H1 (cell line): ENCODE data around the gene DIO3. TPM values are rescaled to one million over a fixed set of nuclear protein-coding genes. Genes with fewer than 3 reads are reported as not detected.

Experiments used
- CTCF ChIA-PET: fragments of 300-600 bp; sonication (Branson Sonifier 250); formaldehyde crosslinking; loops from one replicate; lab custom pipeline; 2021; ENCODE audit not compliant: partially characterized antibody; lab: Charles Lee
- POLR2A ChIA-PET: fragments of 300-600 bp; sonication (Branson Sonifier 250); formaldehyde crosslinking; loops from one replicate; lab custom pipeline; 2021; ENCODE audit warnings: inconsistent platforms; ENCODE audit not compliant: partially characterized antibody; lab: Charles Lee
- DNase-seq, 2 experiments: peaks; one replicate each; pipeline versions ENCODE4 v3.0.0 to v3.0.0-alpha.2; 2010 to 2022; ENCODE audit warnings: low spot score in 2 of 2, low read depth in 1 of 2, mixed read lengths in 1 of 2
- FAIRE-seq: peaks from 2 replicates; lab custom pipeline; 2011; peaks lifted over from hg19 to GRCh38; lab: Jason Lieb, UNC
- H2AFZ ChIP-seq: 2 replicates; pipeline ENCODE4 v1.8.1; 2012; ENCODE audit warnings: low read length, inconsistent platforms
- H2AK5ac ChIP-seq: 2 replicates; pipeline ENCODE4 v1.6.1; 2013; ENCODE audit warnings: low read depth, low read length
- H2BK120ac ChIP-seq: replicated peaks from 2 replicates; pipeline ENCODE3; 2013; ENCODE audit warnings: low read depth, low read length, inconsistent platforms
- H2BK12ac ChIP-seq: 2 replicates; pipeline ENCODE4 v1.6.1; 2013; ENCODE audit warnings: low read depth, low read length
- H2BK15ac ChIP-seq: 2 replicates; pipeline ENCODE4 v1.6.1; 2013; ENCODE audit warnings: low read length
- H2BK20ac ChIP-seq: 2 replicates; pipeline ENCODE4 v1.6.1; 2013; ENCODE audit warnings: low read length
- H2BK5ac ChIP-seq: 2 replicates; pipeline ENCODE4 v1.6.1; 2013; ENCODE audit warnings: low read depth, low read length
- H3K14ac ChIP-seq: 2 replicates; pipeline ENCODE4 v1.6.1; 2013; ENCODE audit warnings: inconsistent platforms; ENCODE audit not compliant: insufficient read length
- H3K18ac ChIP-seq: 2 replicates; pipeline ENCODE4 v1.6.1; 2013; ENCODE audit warnings: low read length; ENCODE audit errors: extremely low read depth
- H3K23ac ChIP-seq: 2 replicates; pipeline ENCODE4 v1.6.1; 2013; ENCODE audit warnings: inconsistent platforms; ENCODE audit not compliant: insufficient read length
- H3K23me2 ChIP-seq: 2 replicates; pipeline ENCODE4 v1.6.1; 2013; ENCODE audit warnings: low read depth, low read length
- H3K27ac ChIP-seq: 2 replicates; pipeline ENCODE4 v1.6.1; 2011; ENCODE audit warnings: low read depth, low read length, inconsistent platforms
- H3K27me3 ChIP-seq, 4 experiments: replicated peaks in 1 of 4; 1 replicate in 1 of 4; 2 replicates in 3 of 4; pipeline versions ENCODE4 v1.6.1 to v1.8.1; 2011 to 2013; ENCODE audit warnings: low read length in 3 of 4, mild to moderate bottlenecking in 3 of 4, inconsistent platforms in 2 of 4, mixed read lengths in 2 of 4, moderate library complexity in 1 of 4; ENCODE audit not compliant: control insufficient read depth in 3 of 4, insufficient read depth in 3 of 4; ENCODE audit errors: extremely low read depth in 1 of 4
- H3K36me3 ChIP-seq, 4 experiments: 2 replicates each; pipeline versions ENCODE4 v1.6.1 to v1.8.1; 2011 to 2013; ENCODE audit warnings: mild to moderate bottlenecking in 4 of 4, low read length in 3 of 4, moderate library complexity in 2 of 4, control low read depth in 1 of 4, inconsistent platforms in 1 of 4; ENCODE audit not compliant: insufficient read depth in 4 of 4, control insufficient read depth in 2 of 4
- H3K4ac ChIP-seq: replicated peaks from 2 replicates; pipeline ENCODE3; 2013; ENCODE audit warnings: low read length, low read depth, mixed read lengths, inconsistent platforms; ENCODE audit not compliant: insufficient read length
- H3K4me1 ChIP-seq, 4 experiments: replicated peaks in 1 of 4; 1 replicate in 1 of 4; 2 replicates in 3 of 4; pipeline versions ENCODE4 v1.6.1 to v1.8.1; 2011 to 2013; ENCODE audit warnings: low read length in 3 of 4, inconsistent platforms in 2 of 4, mixed read lengths in 1 of 4; ENCODE audit not compliant: insufficient read depth in 4 of 4, control insufficient read depth in 3 of 4
- H3K4me2 ChIP-seq, 2 experiments: 2 replicates each; pipeline versions ENCODE4 v1.6.1 to v1.8.1; 2011 to 2013; ENCODE audit warnings: low read depth in 2 of 2, low read length in 2 of 2, control low read depth in 1 of 2, inconsistent platforms in 1 of 2, mild to moderate bottlenecking in 1 of 2; ENCODE audit not compliant: insufficient read depth in 1 of 2
- H3K4me3 ChIP-seq, 4 experiments: fragments of 200-600, 300-600 bp in 1 of 4; sonication (generic), shearing (Covaris generic), sonication (Bioruptor Twin) in 1 of 4; 2 replicates each; pipeline versions ENCODE4 v1.5.1 to v1.8.1; 2011 to 2016; ENCODE audit warnings: low read length in 4 of 4, low read depth in 3 of 4, control low read depth in 2 of 4, inconsistent platforms in 2 of 4, mild to moderate bottlenecking in 2 of 4, mixed read lengths in 1 of 4, moderate library complexity in 1 of 4; ENCODE audit not compliant: insufficient read depth in 2 of 4; ENCODE audit errors: extremely low read depth in 1 of 4
- H3K56ac ChIP-seq: replicated peaks from 2 replicates; pipeline ENCODE3; 2013; ENCODE audit warnings: low read depth, mild to moderate bottlenecking, mixed read lengths, low read length, inconsistent platforms; ENCODE audit not compliant: insufficient read length
- H3K79me1 ChIP-seq: 2 replicates; pipeline ENCODE4 v1.6.1; 2013; ENCODE audit warnings: low read depth, low read length, control low read depth
- H3K79me2 ChIP-seq, 2 experiments: 2 replicates each; pipeline versions ENCODE4 v1.6.1 to v1.8.1; 2012 to 2013; ENCODE audit warnings: low read length in 2 of 2, mild to moderate bottlenecking in 2 of 2, inconsistent platforms in 1 of 2; ENCODE audit not compliant: insufficient read depth in 2 of 2, control insufficient read depth in 1 of 2
- H3K9ac ChIP-seq, 4 experiments: replicated peaks in 1 of 4; 1 replicate in 1 of 4; 2 replicates in 3 of 4; pipeline versions ENCODE4 v1.6.1 to v1.8.1; 2011 to 2013; ENCODE audit warnings: low read depth in 3 of 4, low read length in 3 of 4, control low read depth in 2 of 4, mild to moderate bottlenecking in 2 of 4, moderate library complexity in 2 of 4, inconsistent platforms in 1 of 4; ENCODE audit errors: extremely low read depth in 1 of 4
- H3K9me3 ChIP-seq, 2 experiments: 2 replicates each; pipeline versions ENCODE4 v1.6.1 to v1.8.1; 2012 to 2013; ENCODE audit warnings: mild to moderate bottlenecking in 2 of 2, moderate library complexity in 2 of 2, control low read depth in 1 of 2, inconsistent platforms in 1 of 2, low read depth in 1 of 2, low read length in 1 of 2, mixed read lengths in 1 of 2; ENCODE audit not compliant: insufficient read depth in 2 of 2
- H4K20me1 ChIP-seq, 2 experiments: replicated peaks in 1 of 2; 2 replicates each; pipeline versions ENCODE3 to v1.8.1; 2011 to 2013; ENCODE audit warnings: inconsistent platforms in 2 of 2, low read length in 2 of 2, mild to moderate bottlenecking in 1 of 2; ENCODE audit not compliant: insufficient read depth in 2 of 2, control insufficient read depth in 1 of 2
- H4K5ac ChIP-seq: 2 replicates; pipeline ENCODE4 v1.6.1; 2013; ENCODE audit warnings: low read length, low read depth, mixed read lengths, inconsistent platforms; ENCODE audit not compliant: insufficient read length
- H4K8ac ChIP-seq: 2 replicates; pipeline ENCODE4 v1.8.0; 2013; ENCODE audit warnings: mild to moderate bottlenecking, moderate library complexity, low read length, inconsistent platforms; ENCODE audit not compliant: insufficient read depth; ENCODE audit errors: extremely low read depth
- H4K91ac ChIP-seq: replicated peaks from 2 replicates; pipeline ENCODE3; 2013; ENCODE audit warnings: low read length, mixed read lengths, inconsistent platforms; ENCODE audit not compliant: insufficient read length
- GABPA ChIP-seq: IDR thresholded peaks from 2 replicates; pipeline ENCODE4 v1.6.1; 2011; ENCODE audit warnings: mild to moderate bottlenecking, low read length, moderate library complexity, borderline replicate concordance; ENCODE audit not compliant: insufficient read depth
- HDAC6 ChIP-seq: IDR thresholded peaks from one replicate; pipeline ENCODE4 v1.7.1; 2012; ENCODE audit warnings: low read depth, mild to moderate bottlenecking, inconsistent platforms, low read length, moderate library complexity
- JUND ChIP-seq: IDR thresholded peaks from 2 replicates; pipeline ENCODE4 v1.6.1; 2011; ENCODE audit warnings: mild to moderate bottlenecking, improper control_type of control experiment, low read length
- MAFK ChIP-seq: IDR thresholded peaks from 2 replicates; pipeline ENCODE4 v1.6.1; 2012; ENCODE audit warnings: low read depth, mild to moderate bottlenecking, improper control_type of control experiment, low read length
- POU5F1 ChIP-seq: IDR thresholded peaks from 2 replicates; pipeline ENCODE4 v1.6.1; 2011; ENCODE audit warnings: low read depth, mild to moderate bottlenecking, low read length, moderate library complexity
- RAD21 ChIP-seq, 2 experiments: IDR thresholded peaks in 1 of 2; conservative IDR thresholded peaks in 1 of 2; 2 replicates each; pipeline ENCODE4 v1.6.1; 2011; ENCODE audit warnings: low read depth in 2 of 2, low read length in 2 of 2, improper control_type of control experiment in 1 of 2, inconsistent platforms in 1 of 2, mild to moderate bottlenecking in 1 of 2, moderate library complexity in 1 of 2
- SAP30 ChIP-seq: fragments of 300-600 bp; sonication (generic); IDR thresholded peaks from 2 replicates; pipeline ENCODE4 v1.7.1; 2012; ENCODE audit warnings: low read length, moderate library complexity, mild to moderate bottlenecking, inconsistent platforms; ENCODE audit not compliant: insufficient read depth, insufficient replicate concordance
- SIX5 ChIP-seq: IDR thresholded peaks from 2 replicates; pipeline ENCODE4 v1.6.1; 2011; ENCODE audit warnings: mild to moderate bottlenecking, low read depth, low read length
- TBP ChIP-seq: IDR thresholded peaks from 2 replicates; pipeline ENCODE4 v1.6.1; 2011; ENCODE audit warnings: low read depth, low read length, improper control_type of control experiment
- YY1 ChIP-seq: IDR thresholded peaks from 2 replicates; pipeline ENCODE4 v1.6.1; 2011; ENCODE audit warnings: low read depth, mild to moderate bottlenecking, low read length
- ZNF274 ChIP-seq: IDR thresholded peaks from 2 replicates; pipeline ENCODE4 v1.7.0; 2012; ENCODE audit warnings: low read length, borderline replicate concordance; ENCODE audit errors: extremely low read depth
- WGBS, 2 experiments: shearing (Covaris generic) in 1 of 2; methylation state at CpG; one replicate each; pipeline versions ENCODE4 v1.1.6 to v1.1.7; 2013 to 2015; ENCODE audit warnings: low lambda C conversion rate in 2 of 2, mixed read lengths in 2 of 2, inconsistent platforms in 1 of 2, low coverage in 1 of 2, missing lambda C conversion rate in 1 of 2; ENCODE audit not compliant: insufficient replicate concordance in 2 of 2, insufficient coverage in 1 of 2, insufficient read length in 1 of 2; ENCODE audit errors: extremely low coverage in 1 of 2, missing lambda C conversion rate in 1 of 2; 5-methylcytosine and 5-hydroxymethylcytosine counted together
- polyA plus RNA-seq, 7 experiments: library from polyadenylated mRNA; depleted of rRNA in 3 of 7; stranded (reverse) in 5 of 7; unstranded in 2 of 7; fragments of >200 nt in 5 of 7; fragments of 200-250 nt in 2 of 7; gene quantifications; 1 replicate in 5 of 7; 2 replicates in 1 of 7; 4 replicates in 1 of 7; pipeline versions ENCODE4 v1.2.1 to v1.2.3, GENCODE V29; 2011 to 2013; ENCODE audit warnings: missing spikeins in 2 of 7, mixed read lengths in 2 of 7
- total RNA-seq: library from RNA; stranded (reverse); fragmentation: NEBNext Ultra II Directional; extraction: Animal tissue kit (Norgen Biotek cat#: 25700); gene quantifications from 2 replicates; pipeline ENCODE4 v1.2.1, GENCODE V29; 2021

DIO3 gene
- total and polyA plus RNA-seq, 2 of the 8 experiments (the other 6 are each of a cell fraction or from before 2014, with no cell fraction given) = 0.17 to 0.19 TPM

DNA sequence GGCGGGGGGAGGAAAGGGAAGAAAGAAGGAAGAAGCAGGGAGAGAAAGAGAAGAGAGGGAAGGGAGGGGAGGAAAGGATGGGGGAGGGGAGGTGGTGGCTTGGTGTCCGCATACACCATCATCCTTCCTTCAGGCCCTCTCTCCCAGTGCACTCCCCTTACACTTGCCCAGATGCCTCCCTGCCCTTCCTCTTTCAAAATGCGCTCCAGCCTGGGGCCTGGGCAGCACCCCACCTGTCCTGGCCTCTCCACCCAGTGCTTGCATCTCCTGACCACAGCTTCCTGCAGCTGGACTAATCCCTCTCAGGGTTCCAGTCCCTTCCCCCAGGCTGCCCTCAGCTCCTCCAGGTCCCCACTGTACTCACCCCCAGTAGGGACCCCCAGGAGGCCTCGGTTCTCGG lies 12.6 kb upstream of the DIO3 start:
- WGBS, 2 experiments = 82% methylated on average over 3 of the region's 5 CpGs; no CpG with 5 or more reads in 1 of the 2 experiments
- CTCF ChIA-PET = interaction anchor here (0.6 kb wide), 1 partner anchor 265 kb away, joined by 3 read pairs; no protein-coding TSS in a partner anchor
- POLR2A ChIA-PET = interaction anchor here (1.6 kb wide), 1 partner anchor 15 kb away, joined by 4 read pairs; no protein-coding TSS in a partner anchor

More for the DNA sequence above, 12.6 kb upstream of the DIO3 start:
- no peak overlapping the region for H3K4ac ChIP-seq
- no peak for DNase-seq
- no peaks in the 10 kb centered on the region for H3K9me3 ChIP-seq
- H3K23me2 ChIP-seq = peaks cover 7% of the 10 kb centered on the region; the same call in 1 of the 2 replicates
- no peak overlapping the region for H2BK120ac ChIP-seq
- no peak overlapping the region for H2BK15ac ChIP-seq
- no peak for TF ChIP-seq RAD21 (IDR thresholded peaks at IDR 0.05 in 1 of 2, conservative IDR thresholded peaks at IDR 0.05 in 1 of 2; ENCODE audit: low read depth in 2 of 2, low read length in 2 of 2)
- no peak for TF ChIP-seq MAFK
- no peak for TF ChIP-seq TBP
- TF ChIP-seq GABPA = no peak
- TF ChIP-seq SAP30 = no peak
- no peak for TF ChIP-seq JUND
- no peak for TF ChIP-seq POU5F1
- no peak for TF ChIP-seq YY1
- no peak for TF ChIP-seq HDAC6
- no peak for TF ChIP-seq ZNF274
- no peak for TF ChIP-seq SIX5
- TF ChIP-seq, all 59 proteins: peak for 0
- no peak overlapping the region for H2AFZ ChIP-seq
- no peaks in the 10 kb centered on the region for H3K79me2 ChIP-seq
- peak overlapping the region; percentile 73; the same call in 1 of the 2 replicates for H4K8ac ChIP-seq
- no peak overlapping the region for H2BK5ac ChIP-seq
- H2BK12ac ChIP-seq = no peak overlapping the region
- no peak overlapping the region for H3K9ac ChIP-seq
- no peak overlapping the region for H3K4me3 ChIP-seq
- H4K5ac ChIP-seq = no peak overlapping the region
- no peak overlapping the region for H3K23ac ChIP-seq
- no peak overlapping the region for H4K91ac ChIP-seq
- H2BK20ac ChIP-seq = no peak overlapping the region
- no peak overlapping the region for H3K14ac ChIP-seq
- no peak for FAIRE-seq
- H3K79me1 ChIP-seq = no peaks in the 10 kb centered on the region
- no peaks in the 10 kb centered on the region for H3K36me3 ChIP-seq
- no peak overlapping the region for H3K56ac ChIP-seq
- H3K27me3 ChIP-seq = no peaks in the 10 kb centered on the region
- no peak overlapping the region for H2AK5ac ChIP-seq
- peaks cover 0 to 3% (median 0%) of the 10 kb centered on the region in 4 experiments; a peak in 2 of 7 replicates for H3K4me1 ChIP-seq
- H3K4me2 ChIP-seq = no peak overlapping the region
- no peaks in the 10 kb centered on the region for H4K20me1 ChIP-seq
- no peak overlapping the region for H3K27ac ChIP-seq
- H3K18ac ChIP-seq = peak overlapping the region; percentile 19; the same call in 1 of the 2 replicates
